Colon (tissue), 2 donors: ENCODE measurements around the gene EVI5.

Source experiments
- FAIRE-seq: peaks from 2 replicates; lab custom pipeline; 2012; peaks lifted over from hg19 to GRCh38; lab: Jason Lieb, UNC
- donor health status: control.
- donor health status: control.

Gene EVI5

DNA sequence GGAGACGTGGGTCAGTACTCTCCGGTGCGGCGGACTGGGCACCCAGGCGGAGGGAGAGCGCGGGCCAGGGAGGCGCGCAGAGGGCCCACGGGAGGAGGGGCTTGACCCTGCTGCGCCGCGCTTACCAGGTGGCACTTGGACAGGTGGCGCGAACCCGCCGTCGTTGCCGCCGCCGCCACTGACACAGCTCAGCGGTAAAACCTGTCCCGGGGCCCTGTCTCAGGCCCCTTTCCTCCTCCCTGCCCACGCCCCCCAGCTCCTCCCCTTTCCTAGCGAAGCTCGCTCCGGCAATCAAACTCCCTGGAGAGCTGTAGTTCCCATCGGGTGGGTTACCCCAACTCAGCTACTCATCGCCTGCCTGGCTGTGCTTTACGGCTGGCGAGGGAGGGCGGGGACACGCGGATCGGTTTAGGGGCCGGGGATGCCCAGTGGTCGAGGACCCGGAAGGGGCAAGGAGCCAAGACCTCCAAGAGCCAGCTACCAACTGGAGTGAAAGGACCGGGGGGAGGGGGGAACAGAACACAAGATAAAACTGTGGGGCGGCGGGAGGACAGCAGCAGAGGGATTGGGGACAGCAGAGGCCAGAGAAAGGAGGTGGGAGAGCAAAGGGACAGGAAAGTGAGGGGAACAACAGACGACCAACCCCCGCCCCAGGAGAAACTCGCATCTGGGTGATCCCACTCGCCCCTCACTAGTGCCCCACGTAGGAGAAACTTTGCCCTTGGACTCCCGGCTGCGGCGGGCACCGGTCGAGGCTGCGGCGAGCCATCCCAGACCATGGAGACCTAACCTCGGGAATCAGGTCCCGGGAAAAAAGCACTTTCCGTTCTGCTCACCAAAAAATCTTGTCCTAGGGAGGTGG lies 301.1 kb downstream of the EVI5 start:
- no peak for FAIRE-seq

DNA sequence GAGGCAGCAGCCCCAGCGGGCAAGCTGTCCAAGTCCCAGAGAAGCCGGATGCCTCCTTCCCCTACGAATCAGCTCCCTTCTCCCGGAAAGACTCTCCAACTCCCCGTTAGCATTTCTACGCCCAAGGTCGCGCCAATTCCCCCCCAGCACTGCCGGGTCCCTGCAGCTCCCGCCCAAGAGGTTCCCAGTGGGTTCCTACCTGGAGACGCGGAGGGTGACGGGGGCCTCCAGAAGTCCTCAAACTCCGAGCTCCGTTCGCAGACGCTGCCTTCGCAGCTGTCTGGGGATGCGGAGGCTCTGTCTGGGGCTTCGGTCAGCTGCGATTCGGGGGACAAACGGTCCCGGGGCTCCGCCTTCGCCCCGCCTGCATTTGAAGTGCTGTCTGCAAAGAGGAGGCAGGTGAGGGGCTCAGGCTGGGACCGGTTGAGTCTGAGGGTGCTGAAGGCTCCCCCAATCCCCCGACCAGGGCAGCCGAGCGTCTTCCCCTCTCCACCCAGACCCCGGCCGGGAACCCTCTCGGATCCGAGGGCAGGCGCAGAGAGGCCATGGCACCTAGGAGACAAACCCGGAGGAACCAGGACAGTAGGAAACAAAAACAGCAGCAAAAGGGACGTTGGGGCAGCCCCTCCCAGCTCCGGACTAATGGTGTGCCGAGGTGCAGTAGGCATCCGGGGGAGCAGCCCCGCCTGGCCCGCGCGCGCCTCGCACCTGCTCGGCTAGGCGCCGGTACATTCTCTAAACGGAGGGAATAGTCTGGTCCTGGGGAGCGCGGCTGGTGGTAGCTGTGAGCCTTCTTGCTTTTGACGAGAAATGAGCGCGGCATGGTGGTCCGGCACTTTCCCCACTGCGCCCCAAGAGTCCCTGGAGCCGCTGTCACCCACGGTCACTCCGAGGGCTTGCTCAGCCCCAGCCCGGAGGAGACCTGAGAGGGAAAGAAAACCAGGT lies 302.0 kb downstream of the EVI5 start:
- no peak for FAIRE-seq

DNA sequence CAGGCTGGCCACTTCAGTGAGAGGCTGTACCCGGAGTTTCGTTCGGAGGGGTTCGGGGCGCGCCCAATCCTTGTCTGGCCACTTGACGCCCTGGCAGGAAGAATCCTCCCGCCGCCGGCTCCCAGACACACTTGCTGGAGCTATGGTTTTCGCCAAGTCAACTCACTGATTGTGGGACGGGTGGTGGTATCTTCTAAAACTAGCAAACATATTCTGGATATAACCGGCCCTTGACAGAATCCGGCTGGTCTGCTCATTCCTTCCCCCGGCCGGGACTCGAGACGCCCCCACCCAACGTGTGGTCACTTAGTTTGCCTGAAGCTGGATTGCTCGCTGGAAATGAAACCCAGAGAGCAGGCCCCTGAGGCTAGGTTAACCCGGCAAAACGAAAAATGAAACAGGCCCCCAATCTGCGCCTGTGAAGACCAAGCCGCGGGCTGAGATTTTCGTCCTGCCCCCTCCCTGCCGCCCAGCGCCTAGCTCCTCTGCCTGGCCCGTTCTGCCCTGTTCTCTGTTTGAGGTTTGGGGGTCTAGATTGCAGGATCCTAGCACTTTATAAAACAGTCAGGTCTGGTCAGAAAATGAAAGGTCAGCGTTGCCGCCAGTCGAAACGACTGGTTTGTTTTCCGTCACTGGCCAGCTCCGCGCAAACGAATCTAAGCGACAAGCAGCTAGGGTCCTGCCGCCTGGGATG lies 302.8 kb downstream of the EVI5 start:
- no peak for FAIRE-seq

DNA sequence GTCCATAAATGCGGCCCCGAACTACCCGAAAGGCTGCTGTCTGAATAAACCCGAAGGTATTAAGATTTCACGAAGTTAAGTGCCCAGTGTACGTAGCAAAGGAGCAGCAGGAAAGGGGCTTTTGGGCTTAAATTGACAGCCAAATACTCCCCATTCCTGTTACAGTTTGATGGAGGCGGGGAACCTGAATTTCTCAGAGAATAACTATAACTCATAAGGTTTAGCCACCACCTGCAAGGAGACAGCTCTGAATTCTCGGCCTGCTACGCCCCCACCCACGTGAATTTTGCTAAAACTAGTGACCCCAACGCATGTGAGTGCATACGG lies 303.3 kb downstream of the EVI5 start:
- FAIRE-seq = no peak

DNA sequence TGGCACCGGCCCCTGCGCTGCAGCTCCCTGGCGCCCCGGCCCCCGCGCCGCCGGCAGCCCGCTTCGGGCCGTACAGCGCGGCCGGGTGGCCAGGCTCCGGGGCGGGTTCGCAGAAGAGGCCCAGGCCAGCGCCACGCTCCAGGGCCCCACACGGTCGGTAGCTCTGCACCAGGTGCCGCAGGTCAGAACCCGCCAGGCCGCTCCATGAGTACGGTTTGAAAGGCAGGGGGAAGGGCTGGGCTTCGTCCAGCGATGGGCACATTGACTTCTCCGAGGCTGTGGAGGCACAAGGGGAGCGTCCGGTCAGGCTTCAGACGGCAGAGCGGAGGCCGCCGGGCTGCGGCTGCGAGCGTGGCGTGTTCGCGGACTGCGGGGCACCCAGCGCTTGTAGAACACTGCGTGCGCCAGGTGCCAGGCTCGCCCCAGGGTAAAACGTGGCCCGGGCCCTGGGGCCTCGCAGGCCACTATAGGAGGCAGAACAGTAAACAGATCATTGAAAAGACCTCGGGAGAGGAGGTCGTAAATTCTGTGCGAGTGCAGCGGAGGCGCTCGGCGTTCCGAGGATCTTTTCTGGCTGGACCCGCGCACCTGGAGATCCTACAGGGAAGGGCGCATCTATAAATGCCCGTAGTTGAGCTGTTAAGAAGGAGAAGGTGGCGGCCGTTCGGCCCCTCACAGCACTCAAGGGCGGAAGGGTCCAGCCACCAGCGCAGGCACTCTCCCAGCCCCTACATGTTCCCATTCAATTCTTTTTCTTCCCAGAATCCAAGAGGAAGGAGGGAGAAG lies 303.9 kb downstream of the EVI5 start:
- FAIRE-seq = no peak

DNA sequence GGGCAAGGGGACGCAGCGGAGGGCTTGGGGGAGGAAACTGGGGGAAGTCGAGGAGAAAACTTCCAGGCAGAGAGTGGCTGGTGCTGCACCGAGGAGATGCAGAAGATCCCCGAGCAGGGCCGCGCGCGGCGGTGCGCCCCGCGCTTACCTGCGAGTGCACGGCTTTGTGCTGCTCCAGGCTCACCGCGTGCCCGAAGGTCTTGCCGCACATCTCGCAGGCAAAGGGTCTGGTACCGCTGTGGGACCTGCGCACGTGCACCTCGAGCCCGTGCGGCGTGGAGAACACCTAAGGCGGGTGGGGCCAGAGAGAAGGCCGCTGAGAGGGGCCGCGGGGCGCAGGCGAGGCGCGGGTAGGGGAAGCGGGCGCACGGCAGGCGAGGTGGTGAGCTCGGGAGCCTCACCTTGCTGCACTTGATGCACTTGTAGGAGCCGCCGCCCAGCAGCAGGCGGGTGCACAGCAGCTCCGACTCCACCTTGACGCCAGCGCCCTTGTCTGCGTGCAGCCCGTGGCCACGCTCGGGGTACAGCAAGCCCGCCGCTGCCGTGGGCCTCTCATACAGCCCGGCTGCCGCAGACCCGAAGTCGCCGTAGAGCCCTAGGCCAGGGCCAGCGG lies 304.6 kb downstream of the EVI5 start:
- FAIRE-seq = no peak

DNA sequence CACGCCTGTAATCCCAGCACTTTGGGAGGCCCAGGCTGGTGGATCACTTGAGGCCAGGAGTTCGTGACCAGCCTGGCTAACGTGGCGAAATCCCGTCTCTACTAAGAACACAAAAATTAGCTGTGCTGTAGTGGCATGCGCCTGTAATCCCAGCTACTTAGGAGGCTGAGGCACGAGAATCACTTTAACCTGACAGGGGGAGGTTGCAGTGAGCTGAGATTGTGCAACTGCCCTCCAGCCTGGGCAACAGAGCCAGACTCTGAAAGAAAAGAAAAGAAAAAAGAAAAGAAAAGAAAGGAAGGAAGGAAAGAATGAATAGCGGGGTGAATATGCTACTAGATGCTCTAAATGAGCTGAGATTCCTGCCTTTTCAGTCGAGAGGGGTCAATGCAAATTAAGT lies 305.3 kb downstream of the EVI5 start:
- no peak for FAIRE-seq

DNA sequence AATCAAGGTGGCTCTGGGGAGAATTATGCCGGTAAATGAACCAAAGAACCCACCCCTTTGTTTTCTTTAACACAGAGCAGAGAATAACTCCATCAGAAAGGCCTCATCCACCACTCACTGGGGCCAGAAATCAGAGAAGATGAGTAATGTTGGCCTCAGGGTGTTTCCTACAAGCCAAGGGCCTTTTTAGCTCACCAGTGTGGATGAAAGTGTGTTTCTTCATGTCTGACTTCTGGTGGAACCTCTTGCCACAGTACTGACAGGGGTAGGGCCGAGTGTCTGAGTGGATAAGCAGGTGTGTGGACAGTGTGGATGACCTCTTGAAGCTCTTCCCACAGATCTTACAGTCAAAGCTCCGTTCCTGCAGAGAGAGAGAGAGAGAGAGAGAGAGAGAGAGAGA lies 306.5 kb downstream of the EVI5 start:
- FAIRE-seq = no peak

DNA sequence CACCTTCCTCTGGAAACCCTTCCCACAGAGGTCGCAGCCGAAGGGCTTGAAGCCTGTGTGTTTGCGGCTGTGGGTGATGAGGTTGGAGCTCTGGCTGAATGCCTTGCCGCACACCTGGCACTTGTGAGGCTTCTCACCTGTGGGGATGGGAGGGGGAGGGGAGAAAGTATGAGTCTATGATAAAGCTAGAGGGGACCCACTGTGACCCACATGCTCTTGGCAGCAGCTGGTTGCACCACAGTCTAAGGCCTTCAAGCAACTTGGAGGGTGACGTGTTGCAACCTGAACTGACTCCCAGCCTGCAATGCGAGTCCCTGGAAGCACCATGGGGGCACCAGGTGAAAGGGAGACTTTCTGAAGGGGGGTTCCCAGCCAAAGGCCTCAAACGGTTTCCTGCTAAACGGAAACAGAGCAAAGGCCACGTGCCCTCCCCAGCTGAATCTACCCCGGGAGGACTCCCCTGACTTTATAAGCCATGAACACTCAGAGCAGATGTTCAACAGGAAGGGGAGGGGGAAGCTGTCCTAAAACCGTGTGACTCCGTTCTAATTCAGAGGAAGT lies 308.8 kb downstream of the EVI5 start:
- no peak for FAIRE-seq

DNA sequence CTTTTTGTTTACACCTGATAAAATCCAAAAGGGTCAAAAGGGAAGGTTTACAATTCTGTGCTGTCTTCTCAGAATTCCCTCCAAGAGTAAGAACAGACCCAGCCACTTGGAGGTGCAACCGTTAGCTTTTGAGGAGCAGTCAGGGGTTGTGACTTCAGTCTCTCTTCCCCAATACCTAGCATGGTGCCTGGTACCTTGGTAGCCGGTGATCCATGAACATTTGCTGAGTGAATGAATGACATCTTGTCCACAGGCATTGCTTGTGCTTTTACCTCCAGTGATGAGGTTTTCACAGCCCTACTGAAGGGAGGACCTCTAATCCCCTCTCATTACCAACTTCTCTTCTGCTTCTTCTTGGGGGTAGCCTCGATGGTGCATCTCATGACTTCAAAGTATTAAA lies 309.9 kb downstream of the EVI5 start:
- FAIRE-seq = no peak

DNA sequence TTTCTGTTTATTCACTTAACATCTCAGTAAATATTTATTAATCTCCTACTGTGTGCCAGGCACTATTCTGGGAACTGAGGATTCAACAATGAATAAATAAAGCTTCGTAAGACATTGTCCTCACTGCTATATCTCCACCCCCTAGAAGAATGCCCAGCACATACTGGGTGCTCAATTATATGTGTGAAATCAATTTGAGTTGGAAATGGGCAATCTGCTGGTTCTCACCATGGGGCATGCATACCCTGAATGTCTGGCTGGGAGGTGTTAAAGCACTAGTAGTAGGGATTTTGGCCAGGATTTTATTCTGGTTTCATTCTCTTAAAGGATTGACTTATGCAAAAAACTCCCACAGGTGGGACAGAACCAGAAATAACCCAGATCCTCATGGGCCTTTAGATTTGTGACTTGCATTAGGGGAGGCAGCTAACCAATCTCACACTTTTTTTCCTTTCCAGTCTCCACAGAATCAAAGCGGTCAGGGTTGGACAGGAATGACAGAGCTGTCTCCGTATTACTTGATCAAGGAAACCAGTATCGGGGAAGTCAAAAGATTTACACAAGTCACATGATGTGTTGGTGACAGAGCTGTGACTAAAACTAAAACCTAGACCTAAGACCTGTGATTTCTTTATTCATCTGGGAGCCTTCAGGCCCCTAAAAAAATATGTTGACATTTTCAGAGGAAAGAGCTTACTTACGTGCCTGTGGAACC lies 311.0 kb downstream of the EVI5 start:
- FAIRE-seq = no peak

DNA sequence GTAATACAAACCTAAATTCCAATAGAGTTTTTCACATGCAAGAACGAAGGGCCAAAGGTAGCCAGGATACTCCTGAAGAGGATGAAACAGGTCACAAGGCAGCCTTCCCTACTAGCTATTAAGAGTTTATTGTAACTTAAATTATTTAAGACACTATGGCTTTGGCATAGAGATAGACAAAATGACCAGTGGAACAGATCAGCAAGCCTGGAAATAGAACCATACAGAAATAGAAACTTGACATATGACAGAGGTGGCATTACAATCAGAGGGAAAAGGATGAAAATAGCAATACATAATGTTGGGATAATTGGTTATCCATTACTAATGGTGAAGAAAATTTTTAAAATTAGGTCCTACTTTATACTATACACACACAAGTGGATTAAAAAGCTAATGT lies 314.7 kb downstream of the EVI5 start:
- FAIRE-seq = no peak

DNA sequence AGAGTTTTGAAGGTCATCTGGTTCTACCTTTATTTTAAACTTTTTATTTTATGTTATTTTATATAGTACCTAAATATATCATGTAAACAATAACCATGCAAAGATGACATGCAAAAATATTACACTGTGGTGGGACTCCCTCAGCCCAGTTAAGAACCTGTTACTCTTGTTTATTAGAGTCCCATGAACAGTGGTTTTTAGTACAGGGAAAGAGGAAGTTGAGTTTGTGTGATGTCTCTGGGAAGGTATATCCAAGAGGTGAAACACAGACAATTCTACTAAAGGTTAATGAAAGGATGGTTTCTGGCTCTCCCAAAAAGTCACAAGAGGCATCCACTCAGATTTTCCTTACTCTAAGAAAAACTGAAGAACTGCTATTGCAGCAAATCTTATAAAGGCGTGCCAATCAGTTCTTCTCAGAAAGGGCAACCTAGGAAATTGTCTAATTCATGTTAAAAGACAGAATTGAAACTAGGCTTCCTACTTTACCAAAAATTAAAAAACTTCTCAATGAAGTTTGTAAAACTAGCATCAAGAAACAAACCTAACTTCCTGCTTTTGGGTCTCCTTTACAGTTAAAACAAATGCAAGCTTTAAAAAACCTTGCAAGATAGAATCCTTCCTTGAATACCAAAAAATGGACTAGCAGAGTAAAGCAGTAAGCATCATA lies 318.1 kb downstream of the EVI5 start:
- FAIRE-seq = no peak

DNA sequence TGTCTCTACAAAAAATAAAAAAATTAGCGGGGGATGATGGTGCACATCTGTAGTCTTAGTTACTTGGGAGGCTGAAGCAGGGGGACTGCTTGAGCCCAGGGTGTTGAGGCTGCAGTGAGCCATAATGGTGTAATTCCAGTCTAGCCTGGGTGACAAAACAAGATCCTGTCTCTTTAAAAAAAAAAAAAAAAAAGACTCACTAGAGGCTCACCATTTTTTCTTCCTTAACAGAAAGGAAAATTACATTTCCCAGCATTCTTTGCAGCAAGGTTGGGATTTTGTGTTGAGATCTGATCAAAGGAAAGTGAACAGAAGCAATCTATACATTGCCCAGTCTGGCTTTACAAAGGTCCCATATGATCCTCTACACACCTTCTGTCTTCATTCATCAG lies 319.7 kb downstream of the EVI5 start:
- no peak for FAIRE-seq

DNA sequence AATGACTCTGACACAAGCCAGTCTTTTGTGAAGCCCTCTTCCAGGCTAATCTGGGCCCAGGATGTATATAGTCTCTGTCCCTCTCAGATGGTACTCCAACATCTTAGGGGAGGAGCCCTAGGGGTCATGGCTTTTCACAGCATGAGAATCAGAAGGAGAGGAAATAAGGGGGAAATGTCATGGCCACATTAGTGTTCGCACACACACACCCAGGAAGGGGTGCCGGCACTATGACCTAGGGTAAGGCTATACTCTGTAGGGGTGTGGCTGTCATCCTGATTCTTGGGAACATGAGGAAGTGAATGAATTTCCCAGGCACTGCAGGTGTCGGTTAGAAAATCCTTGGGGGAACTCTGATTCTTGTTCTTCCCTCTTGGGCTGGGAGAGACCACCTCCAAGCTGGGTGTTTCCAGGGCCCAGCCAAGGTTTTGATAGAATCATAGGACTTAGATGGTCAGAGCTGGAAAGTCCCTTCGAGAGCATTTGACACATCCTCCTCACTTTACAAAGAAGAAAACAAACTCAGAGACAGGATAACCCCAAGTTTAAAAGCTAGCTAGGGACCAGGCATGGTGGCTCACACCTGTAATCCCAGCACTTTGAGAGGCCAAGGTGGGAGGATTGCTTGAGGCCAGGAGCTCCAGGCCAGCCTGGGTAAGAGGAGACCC lies 320.2 kb downstream of the EVI5 start:
- FAIRE-seq = no peak

DNA sequence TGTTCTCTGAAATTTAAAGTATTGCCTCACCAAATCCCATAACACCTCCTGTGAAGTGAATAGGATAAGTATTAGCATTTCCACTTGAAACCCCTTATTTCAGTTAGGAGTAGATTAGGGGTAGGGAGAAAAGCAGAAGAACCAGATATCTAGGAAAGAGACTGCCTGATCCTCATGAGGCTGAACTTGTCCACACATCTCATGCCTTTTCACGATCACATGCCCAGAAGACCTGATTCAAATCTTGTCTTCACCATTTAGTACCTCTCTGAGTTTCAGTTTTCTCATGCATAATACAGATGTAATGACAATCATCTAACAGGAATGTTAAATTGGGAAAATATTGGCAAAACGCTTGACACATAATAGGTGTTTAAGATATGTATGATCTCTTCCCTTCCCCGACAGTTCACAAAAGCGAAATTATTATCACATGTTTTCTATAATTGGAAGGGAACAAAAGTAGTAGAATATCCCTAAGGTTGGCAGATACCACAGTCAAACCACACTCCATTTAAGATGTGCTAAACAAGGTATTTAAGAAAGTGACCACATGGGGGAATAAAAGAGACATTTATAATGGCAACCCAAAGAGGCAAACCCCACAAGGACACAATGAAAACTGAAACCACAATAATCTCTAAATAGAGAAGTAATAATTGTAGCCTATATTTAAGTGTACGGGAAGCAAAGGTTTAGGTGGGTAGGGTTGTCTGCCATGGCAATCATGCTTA lies 323.4 kb downstream of the EVI5 start:
- no peak for FAIRE-seq

DNA sequence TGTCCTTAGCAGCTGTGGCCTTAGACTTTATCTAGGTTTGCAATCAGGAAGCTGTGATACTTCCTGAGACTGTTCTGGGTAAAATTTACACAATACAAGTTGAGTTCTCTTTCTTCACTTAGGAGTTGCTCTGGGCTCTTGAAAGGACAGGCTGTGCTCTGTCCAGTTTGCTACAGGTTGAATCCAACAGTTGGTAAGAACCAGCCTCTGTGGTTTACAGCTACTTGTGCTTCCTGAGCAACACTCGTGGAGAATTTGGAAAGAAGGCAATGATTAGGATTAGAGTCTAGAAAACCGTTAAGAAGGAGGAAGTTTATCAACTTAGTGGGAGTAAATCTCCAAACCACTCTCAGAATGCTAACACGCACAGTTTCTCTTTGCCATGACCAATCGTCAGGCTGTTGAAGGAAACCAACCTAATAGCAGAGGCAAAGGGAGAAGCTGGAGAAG lies 325.0 kb downstream of the EVI5 start:
- no peak for FAIRE-seq
